ENCODE data around the gene PRRT1.

Gene PRRT1

DNA sequence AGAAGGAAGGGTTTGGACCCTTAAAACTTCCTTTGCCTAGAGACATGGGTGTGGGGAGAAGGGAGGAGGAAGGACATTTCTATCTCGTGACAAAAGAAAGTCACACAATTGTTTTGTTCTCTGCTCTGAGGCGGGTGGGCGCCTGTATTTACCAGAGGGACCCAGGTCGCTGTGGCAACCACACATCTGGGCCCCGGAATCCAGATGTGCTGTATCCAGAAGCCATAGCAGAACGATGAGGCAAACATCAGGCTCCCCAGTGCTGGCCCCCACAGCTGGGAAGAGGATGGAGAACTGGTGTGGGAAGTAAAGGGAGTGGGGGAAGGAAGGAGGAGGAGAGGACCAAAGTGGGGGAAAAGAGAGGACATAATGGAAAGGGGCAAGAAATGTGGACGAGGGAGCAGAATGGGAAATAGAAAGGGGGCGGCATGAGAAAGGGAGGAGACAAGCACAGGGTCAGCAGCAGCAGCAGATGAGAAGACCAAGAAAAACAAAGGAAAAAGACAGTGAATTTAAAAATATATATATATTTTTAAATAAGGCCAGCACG lies 39.2 kb downstream of the PRRT1 start:
- no peak overlapping the region for H3K4me3 ChIP-seq (ENCODE audit: low read length)
- peak; percentile 68 for DNase-seq (ENCODE audit: low read depth)
- TF ChIP-seq CTCF (conservative IDR thresholded peaks at IDR 0.05; ENCODE audit: low read length) = no peak

DNA sequence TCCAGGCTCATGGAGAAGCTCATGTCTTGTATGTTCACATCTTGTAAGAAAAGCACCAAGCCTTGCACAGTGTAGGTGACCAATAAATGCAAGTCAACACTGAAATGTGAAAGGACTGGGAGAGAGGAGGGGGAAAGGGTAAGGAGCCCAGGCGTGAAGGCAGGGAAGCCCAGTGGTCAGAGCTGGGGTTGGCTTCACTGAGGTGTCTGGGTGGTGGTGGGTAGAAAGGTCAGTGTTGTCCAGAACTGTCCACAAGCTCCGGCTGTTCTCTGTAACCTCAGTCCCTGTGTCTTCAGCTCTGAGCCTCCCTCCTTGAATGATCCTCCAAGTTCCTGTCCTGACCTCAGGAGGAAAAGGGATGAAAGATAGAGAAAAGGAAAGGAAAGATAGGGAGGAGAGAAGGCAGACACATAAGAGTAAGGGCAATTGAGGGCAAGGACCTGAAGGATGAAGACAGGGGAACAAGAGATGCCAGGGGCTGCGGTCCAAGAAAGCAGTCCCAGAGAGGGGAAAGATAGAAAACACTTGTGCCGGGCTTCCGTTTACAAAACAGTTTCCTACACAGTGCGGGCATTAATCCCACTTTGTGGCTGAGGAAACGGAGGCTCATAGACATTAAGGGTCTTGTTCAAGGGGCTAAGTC lies 40.2 kb downstream of the PRRT1 start:
- no peak for DNase-seq (ENCODE audit: low read depth)
- H3K4me3 ChIP-seq (ENCODE audit: low read length) = no peak overlapping the region
- no peak for TF ChIP-seq CTCF (conservative IDR thresholded peaks at IDR 0.05; ENCODE audit: low read length)

GRCh38 chr6:32110632-32111031 lies 41.1 kb downstream of the PRRT1 start:
- H3K4me3 ChIP-seq (ENCODE audit: low read length) = no peak overlapping the region
- no peak for DNase-seq (ENCODE audit: low read depth)
- no peak for TF ChIP-seq CTCF (conservative IDR thresholded peaks at IDR 0.05; ENCODE audit: low read length)

DNA sequence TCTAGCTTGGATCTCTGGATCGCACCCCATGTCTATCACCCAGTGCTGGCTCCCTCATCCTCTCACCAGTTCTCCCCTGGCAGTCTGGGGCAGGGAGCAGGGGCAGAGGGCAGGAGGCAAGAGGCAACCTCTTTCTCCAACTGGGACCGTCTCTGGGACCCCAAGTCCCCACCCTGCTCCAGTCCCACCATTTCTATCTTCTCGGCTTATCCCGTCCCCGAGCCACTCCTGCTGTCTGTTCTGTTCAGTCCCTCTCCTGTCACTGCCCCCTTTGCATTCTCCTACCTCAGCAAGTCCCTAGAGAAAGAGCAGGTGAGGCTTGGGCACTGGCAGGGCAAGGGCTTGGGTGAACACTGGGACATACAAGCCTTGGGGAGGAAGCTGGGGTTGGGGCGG lies 42.0 kb downstream of the PRRT1 start:
- DNase-seq (ENCODE audit: low read depth) = no peak
- H3K4me3 ChIP-seq (ENCODE audit: low read length) = no peak overlapping the region
- TF ChIP-seq CTCF (conservative IDR thresholded peaks at IDR 0.05; ENCODE audit: low read length) = no peak

DNA sequence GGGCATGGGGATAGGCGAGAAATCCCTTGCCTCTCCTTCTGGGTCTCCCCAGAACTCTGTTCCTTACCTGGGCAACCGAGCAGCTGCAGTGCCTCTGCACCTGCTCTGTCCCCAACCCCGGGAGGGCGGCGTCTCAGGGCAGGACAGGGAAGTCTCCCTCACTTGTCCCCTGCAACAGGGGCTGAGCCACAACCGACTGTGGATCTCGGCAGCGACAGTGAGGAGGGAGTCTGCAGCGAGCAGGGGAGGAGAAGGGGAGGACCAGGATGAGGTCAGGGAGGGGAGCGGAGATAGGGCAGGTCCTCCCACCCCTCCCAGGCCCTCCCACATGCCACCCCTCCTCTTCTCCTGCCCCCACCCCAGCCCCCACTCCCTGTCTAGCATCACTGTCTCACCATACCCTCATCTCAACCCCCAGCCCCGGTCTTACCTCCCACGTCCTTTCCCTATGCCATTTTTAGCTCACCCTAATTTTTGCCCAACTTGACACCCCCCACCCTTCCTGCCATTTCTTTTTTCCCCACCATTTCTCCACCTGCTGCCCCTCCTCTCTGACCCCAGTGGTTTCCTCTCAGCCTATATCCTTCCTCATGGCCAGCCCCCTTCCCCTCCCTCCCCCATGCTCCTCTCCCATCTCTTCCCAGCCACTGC lies 42.5 kb downstream of the PRRT1 start, which contains the start of gene TNXB:
TSS of gene TNXB (minus strand) at position 225 of the 651 bp plus-strand sequence. CDS start 11,140 bp downstream, outside the sequence.
- no peak for TF ChIP-seq CTCF (conservative IDR thresholded peaks at IDR 0.05; ENCODE audit: low read length)
- H3K4me3 ChIP-seq (ENCODE audit: low read length) = peak within 1 kb of the TSS; percentile 41
- no peak for DNase-seq (ENCODE audit: low read depth)

DNA sequence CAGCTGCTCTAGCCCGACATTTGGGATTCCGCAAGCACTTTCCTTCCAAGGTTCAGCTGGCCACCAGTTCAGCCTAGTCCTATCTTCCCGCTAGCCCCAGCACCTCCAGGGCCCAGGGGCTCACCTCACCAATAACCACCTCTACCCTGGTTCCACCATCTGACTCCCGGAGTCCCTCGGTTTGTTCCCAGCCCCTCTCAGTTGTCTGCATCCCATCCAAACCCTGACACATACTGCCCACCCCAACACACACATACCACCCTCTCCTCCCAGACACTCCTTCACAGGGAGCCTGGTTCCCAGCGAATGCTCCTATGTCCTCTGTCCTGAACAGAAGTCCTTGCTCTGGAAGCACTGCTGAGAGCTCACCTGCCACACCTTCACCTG lies 43.0 kb downstream of the PRRT1 start:
- TF ChIP-seq CTCF (conservative IDR thresholded peaks at IDR 0.05; ENCODE audit: low read length) = no peak
- DNase-seq (ENCODE audit: low read depth) = no peak
- peak overlapping the region; percentile 41 for H3K4me3 ChIP-seq (ENCODE audit: low read length)

Measured in AG10803 (cell line).